K562 (cell line): ENCODE measurements around the gene MTHFR. TPM values are rescaled to one million over a fixed set of nuclear protein-coding genes. Genes with fewer than 3 reads are reported as not detected.

Source experiments
- ATAC-seq: fragments of 200-7000 bp; cut with Tn5 transposase; 3 replicates; pipeline ENCODE4 v1.9.1; 2020; ENCODE audit warnings: moderate library complexity
- BruUV-seq: library from RNA; stranded (reverse); fragments of 400-500 nt; replicated peaks from 2 replicates; lab custom pipeline; 2021; lab: Mats Ljungman, UMichigan
- CTCF ChIA-PET: fragments of 300-600 bp; formaldehyde crosslinking; extraction: SDS; loops from one replicate; lab custom pipeline; 2021; ENCODE audit warnings: low intra/inter-chr PET ratio; lab: Yijun Ruan, JAX
- POLR2A ChIA-PET: fragments of 300-600, 350-650 bp; sonication (Branson Sonifier 250); formaldehyde crosslinking; extraction: SDS; loops from one replicate; lab custom pipeline; 2021; ENCODE audit warnings: antibody characterized with exemption, inconsistent platforms; lab: Yijun Ruan, JAX
- DNase-seq, 4 experiments: peaks; one replicate each; pipeline versions ENCODE4 v3.0.0 to v3.0.0-alpha.2; 2011 to 2018; ENCODE audit warnings: low spot score in 3 of 4, mixed read lengths in 3 of 4; ENCODE audit errors: extremely low read depth in 1 of 4
- FAIRE-seq: peaks from 2 replicates; lab custom pipeline; 2011; peaks lifted over from hg19 to GRCh38; lab: Jason Lieb, UNC
- H2AFZ ChIP-seq: 2 replicates; pipeline ENCODE4 v1.6.0; 2011; ENCODE audit warnings: low read depth, low read length, control low read depth, inconsistent platforms
- H3K27ac ChIP-seq: fragments of 200-600 bp; 3 replicates; pipeline ENCODE4 v1.8.0; 2011; ENCODE audit warnings: low read depth, mild to moderate bottlenecking, control low read depth, inconsistent platforms, low read length, moderate library complexity, mixed read lengths; ENCODE audit errors: extremely low read depth
- H3K27me3 ChIP-seq, 2 experiments: fragments of 300-600 bp in 1 of 2; 2 replicates in 1 of 2; 3 replicates in 1 of 2; pipeline versions ENCODE4 v1.6.0 to v1.8.0; 2011; ENCODE audit warnings: inconsistent platforms in 2 of 2, low read length in 2 of 2, mild to moderate bottlenecking in 1 of 2, mixed read lengths in 1 of 2, moderate library complexity in 1 of 2; ENCODE audit not compliant: control insufficient read depth in 2 of 2, insufficient read depth in 2 of 2
- H3K36me3 ChIP-seq: fragments of 300-600 bp; 3 replicates; pipeline ENCODE4 v1.8.0; 2011; ENCODE audit warnings: mild to moderate bottlenecking, low read length, inconsistent platforms; ENCODE audit not compliant: control insufficient read depth, insufficient read depth
- H3K4me1 ChIP-seq, 2 experiments: fragments of 200-600 bp in 1 of 2; replicated peaks in 1 of 2; 2 replicates in 1 of 2; 3 replicates in 1 of 2; pipeline versions ENCODE4 v1.5.1 to v1.8.0; 2011; ENCODE audit warnings: inconsistent platforms in 2 of 2, low read length in 2 of 2, mild to moderate bottlenecking in 1 of 2, mixed read lengths in 1 of 2, moderate library complexity in 1 of 2; ENCODE audit not compliant: control insufficient read depth in 2 of 2, insufficient read depth in 2 of 2
- H3K4me2 ChIP-seq: 2 replicates; pipeline ENCODE4 v1.6.1; 2011; ENCODE audit warnings: low read length, control low read depth, inconsistent platforms, mixed read lengths; ENCODE audit not compliant: insufficient read depth
- H3K4me3 ChIP-seq: fragments of 200-600 bp; sonication (generic), shearing (Covaris generic); 2 replicates; pipeline ENCODE4 v1.5.1; 2016; ENCODE audit warnings: control low read depth, inconsistent platforms
- H3K79me2 ChIP-seq: fragments of 200-600 bp; 3 replicates; pipeline ENCODE4 v1.8.0; 2011; ENCODE audit warnings: low read length, inconsistent platforms; ENCODE audit not compliant: control insufficient read depth, insufficient read depth
- H3K9ac ChIP-seq, 2 experiments: 2 replicates each; pipeline versions ENCODE4 v1.6.0 to v1.6.1; 2011; ENCODE audit warnings: low read depth in 2 of 2, low read length in 2 of 2, control low read depth in 1 of 2, inconsistent platforms in 1 of 2, mild to moderate bottlenecking in 1 of 2, mixed read lengths in 1 of 2; ENCODE audit not compliant: insufficient read depth in 1 of 2
- H3K9me1 ChIP-seq: one replicate; pipeline ENCODE4 v1.6.0; 2011; ENCODE audit warnings: inconsistent platforms, mild to moderate bottlenecking, low read length, moderate library complexity; ENCODE audit not compliant: control insufficient read depth, insufficient read depth
- H3K9me3 ChIP-seq: replicated peaks from 2 replicates; pipeline ENCODE4 v1.5.1; 2011; ENCODE audit warnings: low read depth, low read length, inconsistent platforms; ENCODE audit not compliant: control insufficient read depth, insufficient read depth
- H4K20me1 ChIP-seq: replicated peaks from 2 replicates; pipeline ENCODE4 v1.6.1; 2011; ENCODE audit warnings: low read length, inconsistent platforms, mixed read lengths; ENCODE audit not compliant: control insufficient read depth, insufficient read depth
- HIVEP1 ChIP-seq: fragments of 250-450 bp; sonication (Bioruptor Pico); IDR thresholded peaks from 2 replicates; pipeline ENCODE4 v1.4.0; 2020; ENCODE audit warnings: mild to moderate bottlenecking
- MAFF ChIP-seq: IDR thresholded peaks from 2 replicates; pipeline ENCODE4 v1.6.1; 2012; ENCODE audit warnings: low read length, improper control_type of control experiment
- MTF1 ChIP-seq: fragments of 250-450 bp; sonication (Bioruptor Pico); IDR thresholded peaks from 2 replicates; pipeline ENCODE4 v1.9.0; 2021; ENCODE audit warnings: moderate library complexity, mild to moderate bottlenecking, inconsistent platforms, borderline replicate concordance
- NR2C1 ChIP-seq, 2 experiments: fragments of 450-650 bp; IDR thresholded peaks; 2 replicates each; pipeline ENCODE4 v1.6.1; 2017; ENCODE audit warnings: mild to moderate bottlenecking in 2 of 2, antibody characterized with exemption in 1 of 2, inconsistent platforms in 1 of 2, missing compliant biosample characterization in 1 of 2, missing genetic modification characterization in 1 of 2
- NR2F6 ChIP-seq: fragments of 450-650 bp; formaldehyde crosslinking; IDR thresholded peaks from 2 replicates; pipeline ENCODE4 v1.4.0; 2020; ENCODE audit warnings: mild to moderate bottlenecking
- RAD51 ChIP-seq: fragments of 450-650 bp; IDR thresholded peaks from 2 replicates; pipeline ENCODE4 v1.7.1; 2016; ENCODE audit warnings: low read depth, mild to moderate bottlenecking, borderline replicate concordance
- RBFOX2 ChIP-seq: fragments of 200-400 bp; formaldehyde crosslinking; IDR thresholded peaks from 2 replicates; pipeline ENCODE4 v1.6.1; 2017; ENCODE audit warnings: low read depth, mild to moderate bottlenecking, low read length, moderate library complexity
- SETDB1 ChIP-seq: IDR thresholded peaks from one replicate; pipeline ENCODE4 v1.6.1; 2012; ENCODE audit warnings: low read length, control low read depth, inconsistent platforms
- WHSC1 ChIP-seq: IDR thresholded peaks from one replicate; pipeline ENCODE4 v1.6.1; 2012; ENCODE audit warnings: low read length, control low read depth, inconsistent platforms
- ZNF274 ChIP-seq: IDR thresholded peaks from 2 replicates; pipeline ENCODE4 v1.6.1; 2011; ENCODE audit warnings: low read depth, mild to moderate bottlenecking, low read length, moderate library complexity, borderline replicate concordance
- ZNF311 ChIP-seq: fragments of 250-450 bp; sonication (Bioruptor Pico); IDR thresholded peaks from 2 replicates; pipeline ENCODE4 v1.4.0; 2020; ENCODE audit warnings: mild to moderate bottlenecking, moderate library complexity
- ZNF589 ChIP-seq: fragments of 200-800 bp; sonication (Bioruptor generic); IDR thresholded peaks from 2 replicates; pipeline ENCODE4 v1.6.1; 2016; ENCODE audit warnings: low read depth, missing genetic modification characterization, missing compliant biosample characterization
- WGBS: fragments of 100-300 bp; shearing (Covaris generic); methylation state at CpG from one replicate; pipeline ENCODE4 v1.1.6; 2016; ENCODE audit warnings: low coverage, mixed read lengths; ENCODE audit not compliant: insufficient coverage; ENCODE audit errors: missing lambda C conversion rate; 5-methylcytosine and 5-hydroxymethylcytosine counted together
- in situ Hi-C: fragments of 300-500 bp; cut with MboI; formaldehyde crosslinking; loops from 4 replicates; pipeline ENCODE4 v1.15.0; 2018; ENCODE audit warnings: inconsistent platforms, mixed read lengths
- intact Hi-C: fragments of 100-400 bp; cut with micrococcal nuclease; formaldehyde crosslinking; loops from 2 replicates; pipeline ENCODE4 v1.14.2; 2022
- polyA plus RNA-seq, 8 experiments: library from polyadenylated mRNA; depleted of rRNA in 4 of 8; stranded (reverse) in 5 of 8; unstranded in 3 of 8; fragments of >200 nt; fragmentation: Nextera tagmentation in 2 of 8; fragmentation: Illumina TruSeq in 1 of 8; extraction: Ambion mirVana in 2 of 8; extraction: Trizol in 1 of 8; gene quantifications; 2 replicates each; pipeline versions ENCODE4 v1.2.1 to v1.2.3, GENCODE V29; 2011 to 2014; ENCODE audit warnings: inconsistent platforms in 1 of 8, missing spikeins in 1 of 8
- total RNA-seq, 7 experiments: library from RNA; depleted of rRNA in 6 of 7; stranded (reverse); fragments of >200 nt in 6 of 7; fragmentation: Illumina TruSeq in 2 of 7; extraction: Trizol in 2 of 7; gene quantifications; 2 replicates each; pipeline versions ENCODE4 v1.2.1 to v1.2.3, GENCODE V29; 2011 to 2021; ENCODE audit warnings: low replicate concordance in 1 of 7
- TF ChIP-seq, protein P1 (sequence below): fragments of 450-650 bp; IDR thresholded peaks from 2 replicates; pipeline ENCODE4 v1.7.0; 2016; ENCODE audit warnings: borderline replicate concordance
- TF ChIP-seq, protein P2 (sequence below): fragments of 250-450 bp; sonication (Bioruptor Pico); IDR thresholded peaks from 2 replicates; pipeline ENCODE4 v1.5.0; 2021
- TF ChIP-seq, protein P3 (sequence below): sonication (generic); formaldehyde crosslinking; IDR thresholded peaks from 2 replicates; pipeline ENCODE4 v1.9.0; 2022; ENCODE audit warnings: mild to moderate bottlenecking, missing genetic modification reagents

MTHFR gene
- total and polyA plus RNA-seq, 9 of the 15 experiments (the other 6 are each of a cell fraction or from before 2014, with no cell fraction given) = 5.0 to 104 (median 62.6) TPM

DNA sequence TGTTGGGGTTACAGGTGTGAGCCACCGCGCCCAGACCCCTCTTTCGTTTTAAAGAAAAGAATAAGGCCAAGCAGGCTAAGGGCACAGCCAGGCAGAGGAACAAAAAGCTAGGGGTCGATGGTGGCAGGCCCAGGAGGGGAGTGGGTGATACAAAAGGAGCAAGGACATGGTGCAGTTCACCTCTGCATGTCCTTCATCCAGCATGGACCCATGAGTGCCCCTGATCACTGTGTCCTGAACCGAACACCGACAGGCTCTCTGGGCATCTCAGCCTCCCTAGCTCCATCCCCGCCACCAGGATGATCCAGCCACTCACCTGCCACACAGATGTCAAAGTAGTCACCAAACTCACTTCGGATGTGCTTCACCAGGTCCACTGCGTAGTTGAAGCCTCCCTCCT, 5.9 kb downstream of the MTHFR start:
- intact Hi-C loops (loop anchor here (5.0 kb wide), 2 partner anchors 63 to 182 kb away; partner anchors contain the start of genes AGTRAP and MFN2), in situ Hi-C loops (no loop called here)
- Histone ChIP-seq H3K27ac (peak overlapping the region; percentile 100), H3K9me3 (no peaks in the 10 kb centered on the region), H3K9ac (peak overlapping the region; percentile 71 to 89; a peak in 3 of 4 replicates), H3K4me2 (peak overlapping the region; percentile 92), H3K4me1 (peaks cover 73% of the 10 kb centered on the region in 2 experiments), H2AFZ (no peak overlapping the region), H4K20me1 (0 out of 2 replicates have a peak, but pooled peaks cover 5% of the 10 kb centered on the region), H3K9me1 (no peaks in the 10 kb centered on the region), H3K36me3 (peaks cover 55% of the 10 kb centered on the region), H3K27me3 (no peaks in the 10 kb centered on the region), H3K4me3 (no peak overlapping the region), H3K79me2 (peaks cover 81% of the 10 kb centered on the region)
- ChIA-PET CTCF (no interaction called here), POLR2A (interaction anchor here (10.5 kb wide), 1 partner anchor 110 kb away, joined by 107 read pairs; no protein-coding TSS in a partner anchor)
- no TSS peak for BruUV-seq
- DNase-seq (no peak), ATAC-seq (no peak), FAIRE-seq (no peak)
- WGBS = 87% methylated on average over 9 of the region's 9 CpGs
- TF ChIP-seq, protein P1, sequence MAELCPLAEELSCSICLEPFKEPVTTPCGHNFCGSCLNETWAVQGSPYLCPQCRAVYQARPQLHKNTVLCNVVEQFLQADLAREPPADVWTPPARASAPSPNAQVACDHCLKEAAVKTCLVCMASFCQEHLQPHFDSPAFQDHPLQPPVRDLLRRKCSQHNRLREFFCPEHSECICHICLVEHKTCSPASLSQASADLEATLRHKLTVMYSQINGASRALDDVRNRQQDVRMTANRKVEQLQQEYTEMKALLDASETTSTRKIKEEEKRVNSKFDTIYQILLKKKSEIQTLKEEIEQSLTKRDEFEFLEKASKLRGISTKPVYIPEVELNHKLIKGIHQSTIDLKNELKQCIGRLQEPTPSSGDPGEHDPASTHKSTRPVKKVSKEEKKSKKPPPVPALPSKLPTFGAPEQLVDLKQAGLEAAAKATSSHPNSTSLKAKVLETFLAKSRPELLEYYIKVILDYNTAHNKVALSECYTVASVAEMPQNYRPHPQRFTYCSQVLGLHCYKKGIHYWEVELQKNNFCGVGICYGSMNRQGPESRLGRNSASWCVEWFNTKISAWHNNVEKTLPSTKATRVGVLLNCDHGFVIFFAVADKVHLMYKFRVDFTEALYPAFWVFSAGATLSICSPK = no peak
- peak; percentile 96 for TF ChIP-seq WHSC1
- no peak for TF ChIP-seq MTF1 (CRISPR knock-in tag)
- TF ChIP-seq MAFF = no peak
- TF ChIP-seq HIVEP1 = no peak
- no peak for TF ChIP-seq NR2C1 (IDR thresholded peaks at IDR 0.05)
- 0 out of 2 replicates have a peak, but pooled peaks have one; percentile 13 for TF ChIP-seq NR2C1 (tag; IDR thresholded peaks at IDR 0.05)
- TF ChIP-seq ZNF311 (CRISPR knock-in tag) = no peak
- TF ChIP-seq, protein P2, sequence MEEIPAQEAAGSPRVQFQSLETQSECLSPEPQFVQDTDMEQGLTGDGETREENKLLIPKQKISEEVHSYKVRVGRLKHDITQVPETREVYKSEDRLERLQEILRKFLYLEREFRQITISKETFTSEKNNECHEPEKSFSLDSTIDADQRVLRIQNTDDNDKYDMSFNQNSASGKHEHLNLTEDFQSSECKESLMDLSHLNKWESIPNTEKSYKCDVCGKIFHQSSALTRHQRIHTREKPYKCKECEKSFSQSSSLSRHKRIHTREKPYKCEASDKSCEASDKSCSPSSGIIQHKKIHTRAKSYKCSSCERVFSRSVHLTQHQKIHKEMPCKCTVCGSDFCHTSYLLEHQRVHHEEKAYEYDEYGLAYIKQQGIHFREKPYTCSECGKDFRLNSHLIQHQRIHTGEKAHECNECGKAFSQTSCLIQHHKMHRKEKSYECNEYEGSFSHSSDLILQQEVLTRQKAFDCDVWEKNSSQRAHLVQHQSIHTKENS = no peak
- TF ChIP-seq, protein P3, sequence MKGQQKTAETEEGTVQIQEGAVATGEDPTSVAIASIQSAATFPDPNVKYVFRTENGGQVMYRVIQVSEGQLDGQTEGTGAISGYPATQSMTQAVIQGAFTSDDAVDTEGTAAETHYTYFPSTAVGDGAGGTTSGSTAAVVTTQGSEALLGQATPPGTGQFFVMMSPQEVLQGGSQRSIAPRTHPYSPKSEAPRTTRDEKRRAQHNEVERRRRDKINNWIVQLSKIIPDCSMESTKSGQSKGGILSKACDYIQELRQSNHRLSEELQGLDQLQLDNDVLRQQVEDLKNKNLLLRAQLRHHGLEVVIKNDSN (CRISPR knock-in tag) = peak; percentile 21; the same call in 1 of the 2 replicates
- TF ChIP-seq RBFOX2 = peak; percentile 26; the same call in 1 of the 2 replicates
- no peak for TF ChIP-seq ZNF274
- no peak for TF ChIP-seq SETDB1
- no peak for TF ChIP-seq NR2F6 (CRISPR knock-in tag)
- TF ChIP-seq RAD51 = no peak
- no peak for TF ChIP-seq ZNF589 (CRISPR knock-in tag)
